Measurements from ENCODE around the gene SMC2.

The SMC2 gene

GRCh38 chr9:104087894-104088293, 6.2 kb upstream of the SMC2 start:
- Histone ChIP-seq H3K4me3 (ENCODE audit: low read length) (no peak overlapping the region), H3K27me3 (ENCODE audit: control insufficient read depth, insufficient read depth, low read length) (no peaks in the 10 kb centered on the region), H3K4me1 (ENCODE audit: control insufficient read depth, insufficient read depth, low read length) (peaks cover 4% of the 10 kb centered on the region), H3K36me3 (ENCODE audit: control insufficient read depth, insufficient read depth, low read length) (no peaks in the 10 kb centered on the region), H3K9me3 (ENCODE audit: control insufficient read depth, low read length) (no peaks in the 10 kb centered on the region), H3K9ac (ENCODE audit: low read length) (no peak overlapping the region)

- H3K9ac ChIP-seq (ENCODE audit: low read length) = no peak overlapping the region
- no peaks in the 10 kb centered on the region for H3K36me3 ChIP-seq (ENCODE audit: control insufficient read depth, insufficient read depth, low read length)
- H3K4me1 ChIP-seq (ENCODE audit: control insufficient read depth, insufficient read depth, low read length) = peaks cover 8% of the 10 kb centered on the region
- H3K4me3 ChIP-seq (ENCODE audit: low read length) = no peak overlapping the region
- H3K27me3 ChIP-seq (ENCODE audit: control insufficient read depth, insufficient read depth, low read length) = no peaks in the 10 kb centered on the region
- no peaks in the 10 kb centered on the region for H3K9me3 ChIP-seq (ENCODE audit: control insufficient read depth, low read length)
Observed at GRCh38 chr9:104088416-104088815, 5.7 kb upstream of the SMC2 start.

GRCh38 chr9:104090578-104090977, 3.5 kb upstream of the SMC2 start:
- Histone ChIP-seq H3K36me3 (ENCODE audit: control insufficient read depth, insufficient read depth, low read length) (no peaks in the 10 kb centered on the region), H3K4me3 (ENCODE audit: low read length) (no peak overlapping the region), H3K9ac (ENCODE audit: low read length) (no peak overlapping the region), H3K4me1 (ENCODE audit: control insufficient read depth, insufficient read depth, low read length) (peaks cover 8% of the 10 kb centered on the region), H3K9me3 (ENCODE audit: control insufficient read depth, low read length) (no peaks in the 10 kb centered on the region), H3K27me3 (ENCODE audit: control insufficient read depth, insufficient read depth, low read length) (no peaks in the 10 kb centered on the region)

GRCh38 chr9:104091116-104091515, 3.0 kb upstream of the SMC2 start:
- Histone ChIP-seq H3K9me3 (ENCODE audit: control insufficient read depth, low read length) (no peaks in the 10 kb centered on the region), H3K27me3 (ENCODE audit: control insufficient read depth, insufficient read depth, low read length) (no peaks in the 10 kb centered on the region), H3K9ac (ENCODE audit: low read length) (no peak overlapping the region), H3K4me1 (ENCODE audit: control insufficient read depth, insufficient read depth, low read length) (peaks cover 8% of the 10 kb centered on the region), H3K4me3 (ENCODE audit: low read length) (no peak overlapping the region), H3K36me3 (ENCODE audit: control insufficient read depth, insufficient read depth, low read length) (no peaks in the 10 kb centered on the region)

- no peaks in the 10 kb centered on the region for H3K9me3 ChIP-seq (ENCODE audit: control insufficient read depth, low read length)
- H3K4me1 ChIP-seq (ENCODE audit: control insufficient read depth, insufficient read depth, low read length) = peaks cover 8% of the 10 kb centered on the region
- H3K27me3 ChIP-seq (ENCODE audit: control insufficient read depth, insufficient read depth, low read length) = no peaks in the 10 kb centered on the region
- H3K9ac ChIP-seq (ENCODE audit: low read length) = no peak overlapping the region
- H3K4me3 ChIP-seq (ENCODE audit: low read length) = no peak overlapping the region
- no peaks in the 10 kb centered on the region for H3K36me3 ChIP-seq (ENCODE audit: control insufficient read depth, insufficient read depth, low read length)
Observed at GRCh38 chr9:104091708-104092107, 2.4 kb upstream of the SMC2 start.

- Histone ChIP-seq H3K4me3 (ENCODE audit: low read length) (no peak overlapping the region), H3K9me3 (ENCODE audit: control insufficient read depth, low read length) (no peaks in the 10 kb centered on the region), H3K4me1 (ENCODE audit: control insufficient read depth, insufficient read depth, low read length) (peaks cover 8% of the 10 kb centered on the region), H3K9ac (ENCODE audit: low read length) (no peak overlapping the region), H3K36me3 (ENCODE audit: control insufficient read depth, insufficient read depth, low read length) (no peaks in the 10 kb centered on the region), H3K27me3 (ENCODE audit: control insufficient read depth, insufficient read depth, low read length) (no peaks in the 10 kb centered on the region)
Observed at GRCh38 chr9:104092192-104092591, 1.9 kb upstream of the SMC2 start.

- Histone ChIP-seq H3K36me3 (ENCODE audit: control insufficient read depth, insufficient read depth, low read length) (no peaks in the 10 kb centered on the region), H3K4me3 (ENCODE audit: low read length) (peak overlapping the region; percentile 78), H3K9me3 (ENCODE audit: control insufficient read depth, low read length) (no peaks in the 10 kb centered on the region), H3K4me1 (ENCODE audit: control insufficient read depth, insufficient read depth, low read length) (peaks cover 8% of the 10 kb centered on the region), H3K9ac (ENCODE audit: low read length) (peak overlapping the region; percentile 90), H3K27me3 (ENCODE audit: control insufficient read depth, insufficient read depth, low read length) (no peaks in the 10 kb centered on the region)
Observed at GRCh38 chr9:104092875-104093600, 1.1 kb upstream of the SMC2 start.

- Histone ChIP-seq H3K9ac (ENCODE audit: low read length) (peak overlapping the region; percentile 90), H3K4me1 (ENCODE audit: control insufficient read depth, insufficient read depth, low read length) (peaks cover 8% of the 10 kb centered on the region), H3K9me3 (ENCODE audit: control insufficient read depth, low read length) (no peaks in the 10 kb centered on the region), H3K4me3 (ENCODE audit: low read length) (peak overlapping the region; percentile 78), H3K36me3 (ENCODE audit: control insufficient read depth, insufficient read depth, low read length) (no peaks in the 10 kb centered on the region), H3K27me3 (ENCODE audit: control insufficient read depth, insufficient read depth, low read length) (no peaks in the 10 kb centered on the region)
Observed at GRCh38 chr9:104094534-104095015, 466 bp downstream of the SMC2 start.

GRCh38 chr9:104099630-104100029, 5.5 kb downstream of the SMC2 start:
- Histone ChIP-seq H3K4me1 (ENCODE audit: control insufficient read depth, insufficient read depth, low read length) (no peaks in the 10 kb centered on the region), H3K9ac (ENCODE audit: low read length) (no peak overlapping the region), H3K36me3 (ENCODE audit: control insufficient read depth, insufficient read depth, low read length) (no peaks in the 10 kb centered on the region), H3K4me3 (ENCODE audit: low read length) (no peak overlapping the region), H3K9me3 (ENCODE audit: control insufficient read depth, low read length) (no peaks in the 10 kb centered on the region), H3K27me3 (ENCODE audit: control insufficient read depth, insufficient read depth, low read length) (no peaks in the 10 kb centered on the region)

- no peaks in the 10 kb centered on the region for H3K4me1 ChIP-seq (ENCODE audit: control insufficient read depth, insufficient read depth, low read length)
- H3K9ac ChIP-seq (ENCODE audit: low read length) = no peak overlapping the region
- no peaks in the 10 kb centered on the region for H3K27me3 ChIP-seq (ENCODE audit: control insufficient read depth, insufficient read depth, low read length)
- H3K9me3 ChIP-seq (ENCODE audit: control insufficient read depth, low read length) = no peaks in the 10 kb centered on the region
- H3K4me3 ChIP-seq (ENCODE audit: low read length) = no peak overlapping the region
- no peaks in the 10 kb centered on the region for H3K36me3 ChIP-seq (ENCODE audit: control insufficient read depth, insufficient read depth, low read length)
Observed at GRCh38 chr9:104104360-104104759, 10.3 kb downstream of the SMC2 start.

- H3K4me1 ChIP-seq (ENCODE audit: control insufficient read depth, insufficient read depth, low read length) = no peaks in the 10 kb centered on the region
- H3K9me3 ChIP-seq (ENCODE audit: control insufficient read depth, low read length) = no peaks in the 10 kb centered on the region
- no peak overlapping the region for H3K9ac ChIP-seq (ENCODE audit: low read length)
- H3K36me3 ChIP-seq (ENCODE audit: control insufficient read depth, insufficient read depth, low read length) = no peaks in the 10 kb centered on the region
- H3K4me3 ChIP-seq (ENCODE audit: low read length) = no peak overlapping the region
- no peaks in the 10 kb centered on the region for H3K27me3 ChIP-seq (ENCODE audit: control insufficient read depth, insufficient read depth, low read length)
Observed at GRCh38 chr9:104107799-104108198, 13.7 kb downstream of the SMC2 start.

- no peak overlapping the region for H3K9ac ChIP-seq (ENCODE audit: low read length)
- H3K36me3 ChIP-seq (ENCODE audit: control insufficient read depth, insufficient read depth, low read length) = no peaks in the 10 kb centered on the region
- no peak overlapping the region for H3K4me3 ChIP-seq (ENCODE audit: low read length)
- H3K9me3 ChIP-seq (ENCODE audit: control insufficient read depth, low read length) = no peaks in the 10 kb centered on the region
- no peaks in the 10 kb centered on the region for H3K27me3 ChIP-seq (ENCODE audit: control insufficient read depth, insufficient read depth, low read length)
- H3K4me1 ChIP-seq (ENCODE audit: control insufficient read depth, insufficient read depth, low read length) = no peaks in the 10 kb centered on the region
Observed at GRCh38 chr9:104108315-104108714, 14.2 kb downstream of the SMC2 start.

- H3K36me3 ChIP-seq (ENCODE audit: control insufficient read depth, insufficient read depth, low read length) = no peaks in the 10 kb centered on the region
- no peaks in the 10 kb centered on the region for H3K4me1 ChIP-seq (ENCODE audit: control insufficient read depth, insufficient read depth, low read length)
- H3K9me3 ChIP-seq (ENCODE audit: control insufficient read depth, low read length) = no peaks in the 10 kb centered on the region
- H3K4me3 ChIP-seq (ENCODE audit: low read length) = no peak overlapping the region
- H3K9ac ChIP-seq (ENCODE audit: low read length) = no peak overlapping the region
- H3K27me3 ChIP-seq (ENCODE audit: control insufficient read depth, insufficient read depth, low read length) = no peaks in the 10 kb centered on the region
Observed at GRCh38 chr9:104110509-104110908, 16.4 kb downstream of the SMC2 start.
